Right lobe of liver (tissue), 6 donors: Measurements from ENCODE around the gene G6PD. TPM values are rescaled to one million over a fixed set of nuclear protein-coding genes. Genes with fewer than 3 reads are reported as not detected.

Source experiments
- ATAC-seq, 4 donors: fragments of 200-7000 bp; cut with Tn5 transposase; one replicate each; pipeline ENCODE4 v1.9.1; 2020; ENCODE audit warnings: mild to moderate bottlenecking in 4 of 4, moderate library complexity in 4 of 4
- DNase-seq, 3 donors: peaks; one replicate each; pipeline ENCODE4 v3.0.0-alpha.2; 2020
- H3K27ac ChIP-seq, 3 donors: fragments of 200-600 bp; one replicate each; pipeline ENCODE4 v1.8.0; 2022
- H3K27me3 ChIP-seq, 2 donors: fragments of 200-600 bp; one replicate each; pipeline ENCODE4 v1.8.0; 2022
- H3K36me3 ChIP-seq, 4 donors: fragments of 200-600 bp; sonication (generic) in 1 of 4; one replicate each; pipeline versions ENCODE4 v1.5.1 to v1.8.0; 2017 to 2022; ENCODE audit warnings: control low read depth in 1 of 4
- H3K4me1 ChIP-seq, 4 donors: fragments of 200-600 bp; sonication (generic) in 1 of 4; one replicate each; pipeline versions ENCODE4 v1.5.1 to v1.8.0; 2017 to 2022; ENCODE audit warnings: control low read depth in 1 of 4
- H3K4me3 ChIP-seq, 3 donors: fragments of 200-600 bp; one replicate each; pipeline ENCODE4 v1.8.0; 2022
- H3K9me3 ChIP-seq, 4 donors: fragments of 200-600 bp; sonication (generic) in 1 of 4; one replicate each; pipeline versions ENCODE4 v1.5.1 to v1.8.0; 2017 to 2022; ENCODE audit warnings: control low read depth in 1 of 4
- CTCF ChIP-seq, 4 donors: fragments of 200-600 bp in 3 of 4; fragments of 450-650 bp in 1 of 4; IDR thresholded peaks; one replicate each; pipeline versions ENCODE4 v1.5.1 to v1.8.0; 2016 to 2022; ENCODE audit warnings: antibody characterized with exemption in 4 of 4, mild to moderate bottlenecking in 2 of 4
- POLR2A ChIP-seq: fragments of 450-650 bp; IDR thresholded peaks from one replicate; pipeline ENCODE4 v1.6.1; 2017; ENCODE audit warnings: antibody characterized with exemption, mild to moderate bottlenecking
- WGBS: methylation state at CpG from one replicate; pipeline ENCODE4 v1.1.6; 2018; ENCODE audit warnings: low coverage, low lambda C conversion rate; ENCODE audit not compliant: insufficient coverage; ENCODE audit errors: missing lambda C conversion rate; 5-methylcytosine and 5-hydroxymethylcytosine counted together
- intact Hi-C, 2 donors: fragments of 100-400 bp; cut with DNase I; formaldehyde crosslinking; loops; one replicate each; pipeline versions ENCODE4 v1.11.2 to v1.14.1; 2022
- total RNA-seq, 6 experiments: library from RNA; depleted of rRNA in 2 of 6; stranded (reverse); fragments of >200 nt in 2 of 6; fragmentation: NEBNext Ultra II Directional in 3 of 6; extraction: Animal tissue kit (Norgen Biotek cat#: 25700) in 3 of 6; gene quantifications; one replicate each; pipeline versions ENCODE4 v1.1.0 to v1.2.4, GENCODE V29; 2016 to 2023
- donor health status: DM: no; HTN: yes; CAD: no.
- donor health status: DM: no; HTN: no; CAD: no.
- donor health status: DM: no; HTN: no; CAD: no.
- donor health status: DM: no; HTN: yes; CAD: no.
- donor health status: DM: no; HTN: yes; CAD: no.

The G6PD gene
- total RNA-seq, 6 experiments from 2014 or later = 3.3 to 10.1 (median 7.5) TPM

- H3K4me3 ChIP-seq = no peak overlapping the region
- H3K27ac ChIP-seq = no peak overlapping the region
- intact Hi-C loops = no loop called here
- DNase-seq = no peak
- TF ChIP-seq CTCF (IDR thresholded peaks at IDR 0.05) = no peak
- TF ChIP-seq POLR2A = no peak
- no peak for ATAC-seq
- no peaks in the 10 kb centered on the region for H3K4me1 ChIP-seq
- no peaks in the 10 kb centered on the region for H3K36me3 ChIP-seq
- peaks cover 0 to 4% of the 10 kb centered on the region in 2 donors for H3K27me3 ChIP-seq
- WGBS = 43% methylated on average over 1 of the region's 3 CpGs
- no peaks in the 10 kb centered on the region for H3K9me3 ChIP-seq
These were observed 51.9 kb downstream of the G6PD start for GRCh38 chrX:154494715-154495114.

- H3K36me3 ChIP-seq = no peaks in the 10 kb centered on the region
- peak; percentile 88 for TF ChIP-seq POLR2A
- TF ChIP-seq CTCF (IDR thresholded peaks at IDR 0.05) = peak in 1 of 4 donors; percentile 20
- DNase-seq = peak; percentile 93 to 97 (median 95)
- peak; percentile 86 to 92 (median 90) for ATAC-seq
- H3K4me1 ChIP-seq = no peaks in the 10 kb centered on the region
- no peaks in the 10 kb centered on the region for H3K27me3 ChIP-seq
- H3K4me3 ChIP-seq = peak within 1 kb of the TSS; percentile 52 to 67 (median 55)
- WGBS = 5% methylated on average over 4 of the region's 71 CpGs
- H3K9me3 ChIP-seq = no peaks in the 10 kb centered on the region
- H3K27ac ChIP-seq = peak within 1 kb of the TSS; percentile 74 to 84 (median 75)
- intact Hi-C loops = no loop called here
These were observed 56.1 kb downstream of the G6PD start, which contains the start of gene SLC10A3 for GRCh38 chrX:154490414-154491083. Gene SLC10A3, minus strand, starts transcription at chrX:154490629. Its CDS starts 1,689 bp downstream, at chrX:154488940.

GRCh38 chrX:154490021-154490413 is 56.6 kb downstream of the G6PD start:
- Histone ChIP-seq H3K9me3 (no peaks in the 10 kb centered on the region), H3K36me3 (no peaks in the 10 kb centered on the region), H3K27me3 (no peaks in the 10 kb centered on the region), H3K4me1 (no peaks in the 10 kb centered on the region), H3K27ac (peak overlapping the region; percentile 50 to 84 (median 75)), H3K4me3 (peak overlapping the region; percentile 52 to 67 (median 55))
- 0% methylated on average over 1 of the region's 19 CpGs for WGBS
- DNase-seq (no peak), ATAC-seq (peak in 1 of 4 donors; percentile 2)
- no peak for TF ChIP-seq POLR2A
- TF ChIP-seq CTCF (IDR thresholded peaks at IDR 0.05) = no peak
- intact Hi-C loops = no loop called here

- no peaks in the 10 kb centered on the region for H3K27me3 ChIP-seq
- TF ChIP-seq CTCF (IDR thresholded peaks at IDR 0.05) = no peak
- DNase-seq (no peak), ATAC-seq (no peak)
- intact Hi-C loops = no loop called here
- no CpG with 5 or more reads among the region's 4 CpGs for WGBS
- no peak overlapping the region for H3K27ac ChIP-seq
- H3K36me3 ChIP-seq = no peaks in the 10 kb centered on the region
- no peak overlapping the region for H3K4me3 ChIP-seq
- no peaks in the 10 kb centered on the region for H3K9me3 ChIP-seq
- no peaks in the 10 kb centered on the region for H3K4me1 ChIP-seq
These were observed 57.5 kb downstream of the G6PD start for GRCh38 chrX:154489182-154489581.
